Body of pancreas (tissue), 4 donors: ENCODE data around the gene IGFBP6. TPM values are rescaled to one million over a fixed set of nuclear protein-coding genes. Genes with fewer than 3 reads are reported as not detected.

Source experiments
- ATAC-seq: fragments of 150-250 bp; one replicate; pipeline ENCODE4 v1.9.1; 2016
- DNase-seq, 4 donors: peaks; one replicate each; pipeline ENCODE4 v3.0.0-alpha.2; 2019
- H3K27ac ChIP-seq, 4 donors: fragments of 200-600 bp; sonication (generic); 1 replicate in 3 of 4; 2 replicates in 1 of 4; pipeline versions ENCODE4 v1.5.1 to v1.6.1; 2016 to 2019; ENCODE audit warnings: mild to moderate bottlenecking in 1 of 4, mixed read lengths in 1 of 4, moderate library complexity in 1 of 4
- H3K27me3 ChIP-seq, 2 donors: fragments of 200-600 bp; sonication (generic); one replicate each; pipeline ENCODE4 v1.6.0; 2016; ENCODE audit warnings: mild to moderate bottlenecking in 1 of 2
- H3K36me3 ChIP-seq, 2 donors: fragments of 200-600 bp; sonication (generic); replicated peaks in 1 of 2; 2 replicates each; pipeline ENCODE4 v1.5.1; 2016; ENCODE audit warnings: low read depth in 2 of 2; ENCODE audit not compliant: insufficient read depth in 1 of 2
- H3K4me1 ChIP-seq: fragments of 200-600 bp; sonication (generic); one replicate; pipeline ENCODE4 v1.6.0; 2016
- H3K4me3 ChIP-seq, 2 donors: fragments of 200-600 bp; sonication (generic); 1 replicate in 1 of 2; 2 replicates in 1 of 2; pipeline ENCODE4 v1.5.1; 2016 to 2019
- H3K9me3 ChIP-seq, 3 donors: fragments of 200-600 bp; sonication (generic); 1 replicate in 2 of 3; 2 replicates in 1 of 3; pipeline ENCODE4 v1.5.1; 2016
- POLR2A ChIP-seq, 3 donors: fragments of 450-650 bp; IDR thresholded peaks; one replicate each; pipeline ENCODE4 v1.6.1; 2016; ENCODE audit warnings: antibody characterized with exemption in 3 of 3, mild to moderate bottlenecking in 2 of 3
- WGBS, 2 donors: methylation state at CpG; one replicate each; pipeline ENCODE4 v1.1.5; 2017; 5-methylcytosine and 5-hydroxymethylcytosine counted together
- intact Hi-C: fragments of 100-400 bp; cut with DNase I; formaldehyde crosslinking; loops from one replicate; pipeline ENCODE4 v1.15.1; 2023
- total RNA-seq, 2 donors: library from RNA; depleted of rRNA; stranded (reverse); fragments of >200 nt; gene quantifications; one replicate each; pipeline ENCODE4 v1.1.0, GENCODE V29; 2016
- TF ChIP-seq, protein P1 (sequence below), 7 experiments: fragments of 450-650 bp in 4 of 7; fragments of 200-600 bp in 3 of 7; sonication (generic) in 3 of 7; IDR thresholded peaks; one replicate each; pipeline ENCODE4 v1.5.1; 2016 to 2019; ENCODE audit warnings: antibody characterized with exemption in 7 of 7

The IGFBP6 gene
- total RNA-seq, 2 donors from 2014 or later = 154 to 204 TPM

DNA sequence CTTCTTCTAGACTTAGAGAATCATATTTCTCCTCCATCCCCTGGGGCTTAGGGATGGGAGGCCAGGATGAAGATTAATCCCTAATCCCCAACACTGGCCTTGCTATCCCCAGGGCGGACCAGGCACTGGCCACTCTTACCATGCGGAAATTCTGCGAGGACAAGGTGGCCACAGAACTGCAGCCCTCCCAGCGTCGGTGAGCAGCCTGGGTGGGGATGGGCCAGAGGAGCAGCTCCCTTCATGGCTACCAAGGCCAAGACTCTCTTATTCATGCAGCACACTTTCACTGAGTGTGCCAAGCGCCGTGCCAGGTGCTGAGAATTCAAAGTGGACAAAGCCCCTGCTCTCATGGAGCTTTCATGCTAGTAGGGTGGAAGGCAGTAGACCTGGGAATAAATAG lies 40.6 kb upstream of the IGFBP6 start:
- intact Hi-C loops = no loop called here
- WGBS, 2 donors = 92 to 100% methylated on average over 2 to 7 of the region's 7 CpGs
- Histone ChIP-seq H3K4me3 (no peak overlapping the region), H3K4me1 (peaks cover 58% of the 10 kb centered on the region), H3K9me3 (no peaks in the 10 kb centered on the region), H3K36me3 (no peaks in the 10 kb centered on the region), H3K27me3 (no peaks in the 10 kb centered on the region), H3K27ac (no peak overlapping the region)
- no peak for ATAC-seq
- DNase-seq = no peak
- TF ChIP-seq POLR2A (IDR thresholded peaks at IDR 0.05) = no peak
- TF ChIP-seq, protein P1, sequence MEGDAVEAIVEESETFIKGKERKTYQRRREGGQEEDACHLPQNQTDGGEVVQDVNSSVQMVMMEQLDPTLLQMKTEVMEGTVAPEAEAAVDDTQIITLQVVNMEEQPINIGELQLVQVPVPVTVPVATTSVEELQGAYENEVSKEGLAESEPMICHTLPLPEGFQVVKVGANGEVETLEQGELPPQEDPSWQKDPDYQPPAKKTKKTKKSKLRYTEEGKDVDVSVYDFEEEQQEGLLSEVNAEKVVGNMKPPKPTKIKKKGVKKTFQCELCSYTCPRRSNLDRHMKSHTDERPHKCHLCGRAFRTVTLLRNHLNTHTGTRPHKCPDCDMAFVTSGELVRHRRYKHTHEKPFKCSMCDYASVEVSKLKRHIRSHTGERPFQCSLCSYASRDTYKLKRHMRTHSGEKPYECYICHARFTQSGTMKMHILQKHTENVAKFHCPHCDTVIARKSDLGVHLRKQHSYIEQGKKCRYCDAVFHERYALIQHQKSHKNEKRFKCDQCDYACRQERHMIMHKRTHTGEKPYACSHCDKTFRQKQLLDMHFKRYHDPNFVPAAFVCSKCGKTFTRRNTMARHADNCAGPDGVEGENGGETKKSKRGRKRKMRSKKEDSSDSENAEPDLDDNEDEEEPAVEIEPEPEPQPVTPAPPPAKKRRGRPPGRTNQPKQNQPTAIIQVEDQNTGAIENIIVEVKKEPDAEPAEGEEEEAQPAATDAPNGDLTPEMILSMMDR (IDR thresholded peaks at IDR 0.05) = no peak

DNA sequence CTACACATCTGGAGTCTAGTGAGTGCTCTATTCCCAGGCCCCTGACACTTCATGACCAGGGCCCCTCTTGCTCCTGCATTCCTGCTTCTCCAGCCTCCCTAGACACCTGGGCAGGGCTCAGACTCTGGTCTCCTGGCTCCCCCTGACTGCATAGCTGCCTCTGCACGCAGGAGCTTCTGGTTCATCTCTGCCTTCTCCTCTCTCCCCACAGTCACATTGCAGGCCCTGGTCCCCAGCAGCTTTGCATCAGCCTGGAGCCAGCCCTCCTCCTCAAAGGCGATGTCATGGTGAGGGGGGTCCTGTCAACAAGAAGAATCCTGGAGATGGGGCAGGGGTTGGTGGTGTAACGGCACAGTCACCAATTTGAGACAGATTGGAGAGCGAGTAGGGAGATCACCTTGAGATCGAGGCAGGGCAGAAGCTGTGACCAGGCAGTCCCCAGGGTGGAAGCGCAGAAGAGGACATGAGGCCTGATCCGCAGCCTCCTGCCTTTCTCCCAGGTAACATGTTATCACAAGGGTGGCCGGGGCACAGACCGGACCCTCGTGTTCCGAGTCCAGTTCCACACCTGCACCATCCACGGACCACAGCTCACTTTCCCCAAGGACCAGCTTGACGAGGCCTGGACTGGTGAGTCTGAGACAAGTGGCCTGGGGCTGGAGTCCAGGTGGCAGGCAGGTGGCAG lies 39.5 kb upstream of the IGFBP6 start:
- H3K36me3 ChIP-seq = no peaks in the 10 kb centered on the region
- DNase-seq (peak in 2 of 4 donors; percentile 3 to 10), ATAC-seq (no peak)

DNA sequence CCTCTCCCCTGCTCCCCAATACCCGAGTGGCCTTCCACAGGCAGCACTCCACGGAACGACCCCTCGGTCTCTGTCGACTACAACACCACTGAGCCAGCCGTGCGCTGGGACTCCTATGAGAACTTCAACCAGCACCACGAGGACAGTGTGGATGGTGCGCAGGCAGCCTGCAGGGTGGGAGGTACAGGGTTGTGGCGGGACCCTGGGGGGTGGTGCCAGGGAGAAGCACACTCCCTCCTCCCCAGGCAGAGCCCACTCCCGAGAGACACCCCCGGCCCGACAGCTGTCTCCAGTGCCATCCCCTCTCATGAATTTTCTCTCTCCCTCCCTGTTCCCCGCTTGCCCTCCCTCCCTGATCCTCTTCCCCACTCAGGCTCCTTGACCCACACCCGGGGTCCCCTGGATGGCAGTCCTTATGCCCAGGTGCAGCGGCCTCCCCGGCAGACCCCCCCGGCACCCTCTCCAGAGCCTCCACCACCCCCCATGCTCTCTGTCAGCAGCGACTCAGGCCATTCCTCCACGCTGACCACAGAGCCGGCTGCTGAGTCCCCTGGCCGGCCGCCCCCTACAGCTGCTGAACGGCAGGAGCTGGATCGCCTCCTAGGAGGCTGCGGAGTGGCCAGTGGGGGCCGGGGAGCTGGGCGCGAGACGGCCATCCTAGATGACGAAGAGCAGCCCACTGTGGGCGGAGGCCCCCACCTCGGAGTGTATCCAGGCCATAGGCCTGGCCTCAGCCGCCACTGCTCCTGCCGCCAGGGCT lies 38.6 kb upstream of the IGFBP6 start:
- Histone ChIP-seq H3K9me3 (no peaks in the 10 kb centered on the region), H3K27ac (no peak overlapping the region), H3K4me3 (no peak overlapping the region), H3K36me3 (peaks cover 0 to under 1% of the 10 kb centered on the region in 2 donors), H3K27me3 (no peaks in the 10 kb centered on the region), H3K4me1 (peaks cover 48% of the 10 kb centered on the region)
- 87 to 89% methylated on average over 18 to 28 of the region's 35 CpGs for WGBS, 2 donors
- peak in 2 of 4 donors; percentile 4 to 17 for DNase-seq
- no peak for ATAC-seq
- intact Hi-C loops = no loop called here
- no peak for TF ChIP-seq POLR2A (IDR thresholded peaks at IDR 0.05)
- TF ChIP-seq, protein P1 (IDR thresholded peaks at IDR 0.05) = no peak

More for the DNA sequence above, 39.5 kb upstream of the IGFBP6 start:
- no peaks in the 10 kb centered on the region for H3K27me3 ChIP-seq
- H3K4me1 ChIP-seq = peaks cover 57% of the 10 kb centered on the region
- TF ChIP-seq, protein P1 (IDR thresholded peaks at IDR 0.05) = no peak
- TF ChIP-seq POLR2A (IDR thresholded peaks at IDR 0.05) = no peak
- intact Hi-C loops = no loop called here
- WGBS, 2 donors = 81 to 89% methylated on average over 6 to 13 of the region's 13 CpGs
- no peaks in the 10 kb centered on the region for H3K9me3 ChIP-seq
- no peak overlapping the region for H3K27ac ChIP-seq
- no peak overlapping the region for H3K4me3 ChIP-seq

DNA sequence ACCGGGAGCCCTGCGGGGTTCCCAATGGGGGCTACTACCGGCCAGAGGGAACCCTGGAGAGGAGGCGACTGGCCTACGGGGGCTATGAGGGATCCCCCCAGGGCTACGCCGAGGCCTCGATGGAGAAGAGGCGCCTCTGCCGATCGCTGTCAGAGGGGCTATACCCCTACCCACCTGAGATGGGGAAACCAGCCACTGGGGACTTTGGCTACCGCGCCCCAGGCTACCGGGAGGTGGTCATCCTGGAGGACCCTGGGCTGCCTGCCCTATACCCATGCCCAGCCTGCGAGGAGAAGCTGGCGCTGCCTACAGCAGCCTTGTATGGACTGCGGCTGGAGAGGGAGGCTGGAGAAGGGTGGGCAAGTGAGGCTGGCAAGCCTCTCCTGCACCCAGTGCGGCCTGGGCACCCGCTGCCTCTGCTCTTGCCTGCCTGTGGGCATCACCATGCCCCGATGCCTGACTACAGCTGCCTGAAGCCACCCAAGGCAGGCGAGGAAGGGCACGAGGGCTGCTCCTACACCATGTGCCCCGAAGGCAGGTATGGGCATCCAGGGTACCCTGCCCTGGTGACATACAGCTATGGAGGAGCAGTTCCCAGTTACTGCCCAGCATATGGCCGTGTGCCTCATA lies 37.9 kb upstream of the IGFBP6 start:
- TF ChIP-seq POLR2A (IDR thresholded peaks at IDR 0.05) = no peak
- TF ChIP-seq, protein P1 (IDR thresholded peaks at IDR 0.05) = no peak
- H3K27ac ChIP-seq = peak overlapping the region in 1 of 4 donors; percentile 66
- H3K36me3 ChIP-seq = peaks cover 0 to 4% of the 10 kb centered on the region in 2 donors
- intact Hi-C loops = loop anchor here (10.0 kb wide), 1 partner anchor 135 kb away; no protein-coding TSS in a partner anchor
- no peak overlapping the region for H3K4me3 ChIP-seq
- 92 to 93% methylated on average over 19 to 23 of the region's 24 CpGs for WGBS, 2 donors
- H3K4me1 ChIP-seq = peaks cover 42% of the 10 kb centered on the region
- no peaks in the 10 kb centered on the region for H3K9me3 ChIP-seq
- H3K27me3 ChIP-seq = no peaks in the 10 kb centered on the region
- DNase-seq = peak in 2 of 4 donors; percentile 7 to 12
- ATAC-seq = no peak
